HEK293 (cell line): ENCODE results near the gene PPP1CA.

ENCODE experiments used
- BCL6B ChIP-seq: fragments of 450-650 bp; formaldehyde crosslinking; IDR thresholded peaks from 2 replicates; pipeline ENCODE4 v1.5.1; 2017; ENCODE audit warnings: missing biosample characterization, missing genetic modification characterization
- CTCF ChIP-seq: fragments of 450-650 bp; formaldehyde crosslinking; IDR thresholded peaks from 2 replicates; pipeline ENCODE4 v1.5.1; 2016; ENCODE audit warnings: missing biosample characterization, missing genetic modification characterization
- PRDM1 ChIP-seq: fragments of 450-650 bp; formaldehyde crosslinking; IDR thresholded peaks from 2 replicates; pipeline ENCODE4; 2016; ENCODE audit warnings: missing biosample characterization, missing genetic modification characterization
- REST ChIP-seq: fragments of 450-650 bp; formaldehyde crosslinking; IDR thresholded peaks from 2 replicates; pipeline ENCODE4 v1.5.1; 2016; ENCODE audit warnings: missing biosample characterization, missing genetic modification characterization
- SP3 ChIP-seq: fragments of 450-650 bp; formaldehyde crosslinking; IDR thresholded peaks from 2 replicates; pipeline ENCODE4 v1.5.1; 2016; ENCODE audit warnings: missing biosample characterization, missing genetic modification characterization
- WT1 ChIP-seq: fragments of 450-650 bp; formaldehyde crosslinking; IDR thresholded peaks from 2 replicates; pipeline ENCODE4 v1.5.1; 2016; ENCODE audit warnings: missing biosample characterization, missing genetic modification characterization
- ZBTB17 ChIP-seq: fragments of 450-650 bp; formaldehyde crosslinking; IDR thresholded peaks from 2 replicates; pipeline ENCODE4 v1.5.1; 2016; ENCODE audit warnings: missing biosample characterization, missing genetic modification characterization
- ZBTB21 ChIP-seq: fragments of 450-650 bp; formaldehyde crosslinking; IDR thresholded peaks from 2 replicates; pipeline ENCODE4 v1.5.1; 2017; ENCODE audit warnings: missing biosample characterization, missing genetic modification characterization
- ZBTB26 ChIP-seq: fragments of 450-650 bp; formaldehyde crosslinking; optimal IDR thresholded peaks from 2 replicates; pipeline ENCODE3; 2016; ENCODE audit warnings: missing biosample characterization, mild to moderate bottlenecking, missing genetic modification characterization
- ZNF169 ChIP-seq: fragments of 450-650 bp; formaldehyde crosslinking; IDR thresholded peaks from 2 replicates; pipeline ENCODE4 v1.5.1; 2016; ENCODE audit warnings: missing biosample characterization, missing genetic modification characterization
- ZNF510 ChIP-seq: fragments of 450-650 bp; formaldehyde crosslinking; IDR thresholded peaks from 2 replicates; pipeline ENCODE4 v1.5.1; 2018; ENCODE audit warnings: mild to moderate bottlenecking, missing genetic modification characterization, missing biosample characterization; ENCODE audit not compliant: insufficient replicate concordance

- no peak for TF ChIP-seq CTCF (tag by site-specific recombination)
- TF ChIP-seq WT1 (tag by site-specific recombination), result no peak
- no peak for TF ChIP-seq SP3 (tag by site-specific recombination)
- no peak for TF ChIP-seq ZBTB17
- no peak for TF ChIP-seq ZNF169 (tag by site-specific recombination)
- TF ChIP-seq ZBTB21, result no peak
- no peak for TF ChIP-seq REST (tag by site-specific recombination)
- TF ChIP-seq ZNF510 (tag by site-specific recombination), result no peak
- no peak for TF ChIP-seq PRDM1 (tag by site-specific recombination)
- no peak for TF ChIP-seq BCL6B (tag by site-specific recombination)
- TF ChIP-seq ZBTB26 (tag by site-specific recombination), result no peak
These were observed 32.8 kb upstream of the PPP1CA start for GRCh38 chr11:67434395-67434881.
